Liver (tissue), 9 donors: Measurements from ENCODE around the gene RAVER2. TPM values are rescaled to one million over a fixed set of nuclear protein-coding genes. Genes with fewer than 3 reads are reported as not detected.

Source experiments
- DNase-seq: peaks from one replicate; pipeline ENCODE4 v3.0.0-alpha.2; 2017; ENCODE audit warnings: low spot score
- H3K27ac ChIP-seq, 2 donors: one replicate each; pipeline ENCODE4 v1.7.0; 2013; ENCODE audit warnings: inconsistent platforms in 2 of 2, low read length in 2 of 2, control low read depth in 1 of 2, low read depth in 1 of 2, mild to moderate bottlenecking in 1 of 2
- H3K27me3 ChIP-seq, 4 donors: one replicate each; pipeline versions ENCODE4 v1.6.1 to v1.7.0; 2013; ENCODE audit warnings: low read length in 3 of 4, inconsistent platforms in 1 of 4, mild to moderate bottlenecking in 1 of 4, moderate library complexity in 1 of 4; ENCODE audit not compliant: control insufficient read depth in 4 of 4, insufficient read depth in 4 of 4
- H3K36me3 ChIP-seq, 4 donors: one replicate each; pipeline versions ENCODE4 v1.6.1 to v1.7.0; 2013; ENCODE audit warnings: low read length in 3 of 4, mild to moderate bottlenecking in 3 of 4, low read depth in 1 of 4, moderate library complexity in 1 of 4; ENCODE audit not compliant: control insufficient read depth in 4 of 4, insufficient read depth in 3 of 4
- H3K4me1 ChIP-seq, 4 donors: one replicate each; pipeline versions ENCODE4 v1.6.1 to v1.7.0; 2013; ENCODE audit warnings: low read length in 3 of 4, mild to moderate bottlenecking in 3 of 4, moderate library complexity in 1 of 4; ENCODE audit not compliant: control insufficient read depth in 4 of 4, insufficient read depth in 4 of 4
- H3K4me3 ChIP-seq, 3 donors: one replicate each; pipeline versions ENCODE4 v1.6.1 to v1.7.0; 2013; ENCODE audit warnings: low read length in 3 of 3, control low read depth in 1 of 3, low read depth in 1 of 3, mild to moderate bottlenecking in 1 of 3
- H3K9ac ChIP-seq, 2 donors: one replicate each; pipeline ENCODE4 v1.7.0; 2013; ENCODE audit warnings: low read length in 2 of 2, mild to moderate bottlenecking in 2 of 2, moderate library complexity in 2 of 2, control low read depth in 1 of 2, low read depth in 1 of 2
- H3K9me3 ChIP-seq, 4 donors: one replicate each; pipeline versions ENCODE4 v1.6.1 to v1.7.0; 2013; ENCODE audit warnings: low read length in 3 of 4; ENCODE audit not compliant: control insufficient read depth in 4 of 4
- EGR1 ChIP-seq, 2 donors: IDR thresholded peaks; 2 replicates each; pipeline ENCODE4 v1.6.1; 2016 to 2018; ENCODE audit warnings: antibody characterized with exemption in 2 of 2, low read depth in 2 of 2
- FOXA1 ChIP-seq: IDR thresholded peaks from 2 replicates; pipeline ENCODE4 v1.6.1; 2016; ENCODE audit warnings: antibody characterized with exemption
- FOXA2 ChIP-seq: IDR thresholded peaks from 2 replicates; pipeline ENCODE4 v1.6.1; 2016; ENCODE audit warnings: antibody characterized with exemption
- GABPA ChIP-seq, 2 donors: IDR thresholded peaks in 1 of 2; conservative IDR thresholded peaks in 1 of 2; 2 replicates each; pipeline ENCODE4 v1.6.1; 2016; ENCODE audit warnings: antibody characterized with exemption in 2 of 2, mild to moderate bottlenecking in 1 of 2, moderate library complexity in 1 of 2
- HNF4G ChIP-seq: IDR thresholded peaks from 2 replicates; pipeline ENCODE4 v1.6.1; 2016; ENCODE audit warnings: antibody characterized with exemption
- JUND ChIP-seq, 2 donors: IDR thresholded peaks; 2 replicates each; pipeline ENCODE4 v1.6.1; 2016; ENCODE audit warnings: antibody characterized with exemption in 2 of 2
- MAX ChIP-seq: IDR thresholded peaks from 2 replicates; pipeline ENCODE4 v1.6.1; 2016; ENCODE audit warnings: antibody characterized with exemption
- NR2F2 ChIP-seq: IDR thresholded peaks from 2 replicates; pipeline ENCODE4 v1.6.1; 2016; ENCODE audit warnings: antibody characterized with exemption
- RAD21 ChIP-seq, 2 donors: IDR thresholded peaks; 2 replicates each; pipeline ENCODE4 v1.6.1; 2016; ENCODE audit warnings: antibody characterized with exemption in 2 of 2, mild to moderate bottlenecking in 2 of 2
- RXRA ChIP-seq, 2 donors: IDR thresholded peaks; 2 replicates each; pipeline ENCODE4 v1.6.1; 2017 to 2018; ENCODE audit warnings: antibody characterized with exemption in 2 of 2, mild to moderate bottlenecking in 1 of 2
- SP1 ChIP-seq: IDR thresholded peaks from 2 replicates; pipeline ENCODE4 v1.6.1; 2018; ENCODE audit warnings: antibody characterized with exemption, mild to moderate bottlenecking
- TAF1 ChIP-seq: conservative IDR thresholded peaks from 2 replicates; pipeline ENCODE4 v1.6.1; 2016; ENCODE audit warnings: antibody characterized with exemption, mild to moderate bottlenecking
- YY1 ChIP-seq: IDR thresholded peaks from 2 replicates; pipeline ENCODE4 v1.6.1; 2016; ENCODE audit warnings: antibody characterized with exemption, mild to moderate bottlenecking
- whole genome bisulfite sequencing: extraction: QIAGEN DNeasy Blood & Tissue Kit; methylation state at CpG from one replicate; pipeline ENCODE4 v1.1.7; 2013; 5-methylcytosine and 5-hydroxymethylcytosine counted together
- polyA plus RNA-seq, 2 donors: library from polyadenylated mRNA; stranded (reverse) in 1 of 2; unstranded in 1 of 2; fragments of 200-250 nt in 1 of 2; fragments of >200 nt in 1 of 2; fragmentation: Nextera tagmentation in 1 of 2; extraction: Ambion mirVana in 1 of 2; gene quantifications; one replicate each; pipeline versions ENCODE4 v1.2.1 to v1.2.3, GENCODE V29; 2013 to 2015
- total RNA-seq, 2 donors: library from RNA; depleted of rRNA; stranded (reverse); fragments of >200 nt; gene quantifications; one replicate each; pipeline ENCODE4 v1.2.3, GENCODE V29; 2014
- TF ChIP-seq, protein P1 (sequence below): fragments of 150-350 bp; IDR thresholded peaks from 2 replicates; pipeline ENCODE4 v1.5.1; 2017; ENCODE audit warnings: improper control_type of control experiment, low read depth, low read length; ENCODE audit not compliant: missing input control
- TF ChIP-seq, protein P2 (sequence below): IDR thresholded peaks from 2 replicates; pipeline ENCODE4 v1.6.1; 2016; ENCODE audit warnings: antibody characterized with exemption, mild to moderate bottlenecking
- TF ChIP-seq, protein P3 (sequence below): IDR thresholded peaks from 2 replicates; pipeline ENCODE4 v1.6.1; 2016; ENCODE audit warnings: antibody characterized with exemption
- donor health status: healthy.
- donor health status: healthy.
- donor health status: healthy.
- donor health status: healthy.
- donor health status: healthy.

Gene RAVER2
- total and polyA plus RNA-seq, 4 donors, result 0.40 to 6.7 (median 0.96) TPM

DNA sequence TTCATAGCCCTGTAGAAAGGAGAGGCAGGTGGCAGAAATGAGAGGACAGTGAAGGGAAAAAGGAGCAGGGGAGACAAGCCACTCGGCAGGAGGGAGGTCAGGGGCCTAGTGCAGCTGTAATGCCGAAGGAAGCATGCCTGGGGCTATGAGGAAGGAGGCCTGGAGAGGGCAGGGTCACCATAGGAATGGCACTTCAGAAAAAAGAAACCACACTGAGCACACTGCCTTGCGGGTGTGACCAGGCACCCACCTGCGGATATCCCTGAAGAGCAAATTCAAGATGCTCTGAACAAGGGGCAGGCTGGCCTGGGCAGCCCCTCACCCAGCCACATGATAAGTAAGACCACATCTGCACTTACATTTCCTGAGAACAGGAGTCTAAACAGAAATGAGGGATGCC, 116.7 kb downstream of the RAVER2 start:
- DNase-seq, result peak; percentile 38

GRCh38 chr1:64864018-64864940, 119.4 kb downstream of the RAVER2 start:
- peak; percentile 38 for DNase-seq
- H3K4me1 ChIP-seq, result peaks cover 0 to 2% (median 0%) of the 10 kb centered on the region in 4 donors
- TF ChIP-seq, protein P1, sequence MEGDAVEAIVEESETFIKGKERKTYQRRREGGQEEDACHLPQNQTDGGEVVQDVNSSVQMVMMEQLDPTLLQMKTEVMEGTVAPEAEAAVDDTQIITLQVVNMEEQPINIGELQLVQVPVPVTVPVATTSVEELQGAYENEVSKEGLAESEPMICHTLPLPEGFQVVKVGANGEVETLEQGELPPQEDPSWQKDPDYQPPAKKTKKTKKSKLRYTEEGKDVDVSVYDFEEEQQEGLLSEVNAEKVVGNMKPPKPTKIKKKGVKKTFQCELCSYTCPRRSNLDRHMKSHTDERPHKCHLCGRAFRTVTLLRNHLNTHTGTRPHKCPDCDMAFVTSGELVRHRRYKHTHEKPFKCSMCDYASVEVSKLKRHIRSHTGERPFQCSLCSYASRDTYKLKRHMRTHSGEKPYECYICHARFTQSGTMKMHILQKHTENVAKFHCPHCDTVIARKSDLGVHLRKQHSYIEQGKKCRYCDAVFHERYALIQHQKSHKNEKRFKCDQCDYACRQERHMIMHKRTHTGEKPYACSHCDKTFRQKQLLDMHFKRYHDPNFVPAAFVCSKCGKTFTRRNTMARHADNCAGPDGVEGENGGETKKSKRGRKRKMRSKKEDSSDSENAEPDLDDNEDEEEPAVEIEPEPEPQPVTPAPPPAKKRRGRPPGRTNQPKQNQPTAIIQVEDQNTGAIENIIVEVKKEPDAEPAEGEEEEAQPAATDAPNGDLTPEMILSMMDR, result no peak
- TF ChIP-seq SP1 (peak; percentile 42), GABPA (IDR thresholded peaks at IDR 0.05 in 1 of 2, conservative IDR thresholded peaks at IDR 0.05 in 1 of 2) (no peak), FOXA2 (no peak), NR2F2 (peak; percentile 73), RXRA (IDR thresholded peaks at IDR 0.05) (peak; percentile 22 to 39), EGR1 (IDR thresholded peaks at IDR 0.05; ENCODE audit: low read depth in 2 of 2) (peak in 1 of 2 donors; percentile 13), TAF1 (no peak)
- TF ChIP-seq, protein P2, sequence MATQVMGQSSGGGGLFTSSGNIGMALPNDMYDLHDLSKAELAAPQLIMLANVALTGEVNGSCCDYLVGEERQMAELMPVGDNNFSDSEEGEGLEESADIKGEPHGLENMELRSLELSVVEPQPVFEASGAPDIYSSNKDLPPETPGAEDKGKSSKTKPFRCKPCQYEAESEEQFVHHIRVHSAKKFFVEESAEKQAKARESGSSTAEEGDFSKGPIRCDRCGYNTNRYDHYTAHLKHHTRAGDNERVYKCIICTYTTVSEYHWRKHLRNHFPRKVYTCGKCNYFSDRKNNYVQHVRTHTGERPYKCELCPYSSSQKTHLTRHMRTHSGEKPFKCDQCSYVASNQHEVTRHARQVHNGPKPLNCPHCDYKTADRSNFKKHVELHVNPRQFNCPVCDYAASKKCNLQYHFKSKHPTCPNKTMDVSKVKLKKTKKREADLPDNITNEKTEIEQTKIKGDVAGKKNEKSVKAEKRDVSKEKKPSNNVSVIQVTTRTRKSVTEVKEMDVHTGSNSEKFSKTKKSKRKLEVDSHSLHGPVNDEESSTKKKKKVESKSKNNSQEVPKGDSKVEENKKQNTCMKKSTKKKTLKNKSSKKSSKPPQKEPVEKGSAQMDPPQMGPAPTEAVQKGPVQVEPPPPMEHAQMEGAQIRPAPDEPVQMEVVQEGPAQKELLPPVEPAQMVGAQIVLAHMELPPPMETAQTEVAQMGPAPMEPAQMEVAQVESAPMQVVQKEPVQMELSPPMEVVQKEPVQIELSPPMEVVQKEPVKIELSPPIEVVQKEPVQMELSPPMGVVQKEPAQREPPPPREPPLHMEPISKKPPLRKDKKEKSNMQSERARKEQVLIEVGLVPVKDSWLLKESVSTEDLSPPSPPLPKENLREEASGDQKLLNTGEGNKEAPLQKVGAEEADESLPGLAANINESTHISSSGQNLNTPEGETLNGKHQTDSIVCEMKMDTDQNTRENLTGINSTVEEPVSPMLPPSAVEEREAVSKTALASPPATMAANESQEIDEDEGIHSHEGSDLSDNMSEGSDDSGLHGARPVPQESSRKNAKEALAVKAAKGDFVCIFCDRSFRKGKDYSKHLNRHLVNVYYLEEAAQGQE, result no peak

More for the DNA sequence above, 116.7 kb downstream of the RAVER2 start:
- no peaks in the 10 kb centered on the region for H3K27me3 ChIP-seq
- peaks cover 2 to 40% (median 30%) of the 10 kb centered on the region in 4 donors for H3K36me3 ChIP-seq
- TF ChIP-seq, protein P3, sequence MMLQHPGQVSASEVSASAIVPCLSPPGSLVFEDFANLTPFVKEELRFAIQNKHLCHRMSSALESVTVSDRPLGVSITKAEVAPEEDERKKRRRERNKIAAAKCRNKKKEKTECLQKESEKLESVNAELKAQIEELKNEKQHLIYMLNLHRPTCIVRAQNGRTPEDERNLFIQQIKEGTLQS, result no peak
- TF ChIP-seq HNF4G (no peak), FOXA1 (no peak), YY1 (no peak), SP1 (no peak), RAD21 (IDR thresholded peaks at IDR 0.05) (peak; percentile 63 to 74), MAX (no peak), JUND (IDR thresholded peaks at IDR 0.05) (no peak), GABPA (IDR thresholded peaks at IDR 0.05 in 1 of 2, conservative IDR thresholded peaks at IDR 0.05 in 1 of 2) (no peak)
- TF ChIP-seq, protein P2, result no peak
- TF ChIP-seq, protein P1, result peak; percentile 23
- H3K4me1 ChIP-seq, result peaks cover 0 to 2% (median 0%) of the 10 kb centered on the region in 4 donors
- H3K4me3 ChIP-seq, result no peak overlapping the region
- no peak overlapping the region for H3K9ac ChIP-seq
- H3K27ac ChIP-seq, result no peak overlapping the region
- H3K9me3 ChIP-seq, result no peaks in the 10 kb centered on the region
- 71% methylated on average over 4 of the region's 4 CpGs for WGBS

More at GRCh38 chr1:64864018-64864940, 119.4 kb downstream of the RAVER2 start:
- Histone ChIP-seq H3K36me3 (peaks cover 2 to 37% (median 24%) of the 10 kb centered on the region in 4 donors), H3K9ac (no peak overlapping the region), H3K27ac (peak overlapping the region; percentile 1 to 52), H3K9me3 (no peaks in the 10 kb centered on the region), H3K4me3 (no peak overlapping the region), H3K27me3 (no peaks in the 10 kb centered on the region)
- whole genome bisulfite sequencing, result 64% methylated on average over 14 of the region's 14 CpGs
